ENCODE results near the gene SPARCL1.

DNA sequence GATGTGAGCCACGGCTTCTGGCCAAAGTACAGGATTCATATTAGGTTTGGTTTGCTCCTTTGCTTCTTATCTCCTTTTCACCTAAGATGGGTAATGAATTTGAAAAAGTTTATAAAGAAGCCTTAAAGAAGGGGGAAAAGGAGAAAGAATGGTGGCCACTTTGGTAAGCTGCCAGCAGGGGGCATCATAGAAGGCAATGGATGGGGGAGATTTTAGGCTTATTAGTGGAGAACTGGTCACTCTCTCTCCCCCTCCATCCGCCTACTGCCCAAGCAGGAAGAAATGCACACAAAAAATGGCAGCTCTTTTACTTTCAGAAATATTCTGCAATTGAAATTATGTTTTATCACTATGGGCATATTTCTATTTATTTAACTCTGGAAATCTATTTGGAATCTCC is 32.0 kb downstream of the SPARCL1 start:
- peak; percentile 67 for TF ChIP-seq CTCF (IDR thresholded peaks at IDR 0.05; ENCODE audit: low read length)
- no peak for TF ChIP-seq EZH2 (IDR thresholded peaks at IDR 0.05; ENCODE audit: borderline replicate concordance, low read length)

All from OCI-LY1 (cell line).